Measurements from ENCODE around the gene BMP10.

DNA sequence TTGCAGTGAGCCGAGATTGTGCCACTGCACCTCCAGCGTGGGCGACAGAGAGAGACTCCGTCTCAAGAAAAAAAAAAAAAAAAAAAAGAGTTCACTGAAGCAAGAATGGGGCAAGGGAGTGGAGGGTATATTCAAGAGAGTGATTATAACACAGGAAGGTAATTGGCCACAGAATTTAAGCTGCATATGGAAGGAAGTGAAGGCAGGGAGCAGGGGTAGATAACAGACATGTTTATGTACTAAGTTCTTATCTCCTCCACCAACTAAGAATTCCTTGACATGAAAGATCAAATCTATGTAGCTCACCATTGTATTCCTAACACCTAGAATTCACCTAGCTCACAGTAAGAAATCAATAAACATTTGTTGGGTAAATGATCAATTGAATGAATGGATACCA, 44.2 kb upstream of the BMP10 start:
- TF ChIP-seq CTCF (IDR thresholded peaks at IDR 0.05; ENCODE audit: low read depth, low read length), result no peak
- no peak for TF ChIP-seq MYC (IDR thresholded peaks at IDR 0.05; ENCODE audit: low read depth, low read length)
- TF ChIP-seq, protein P1, sequence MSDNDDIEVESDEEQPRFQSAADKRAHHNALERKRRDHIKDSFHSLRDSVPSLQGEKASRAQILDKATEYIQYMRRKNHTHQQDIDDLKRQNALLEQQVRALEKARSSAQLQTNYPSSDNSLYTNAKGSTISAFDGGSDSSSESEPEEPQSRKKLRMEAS (IDR thresholded peaks at IDR 0.05; ENCODE audit: low read depth, low read length), result no peak

Measured in NB4 (cell line).